Brain microvascular endothelial cell (primary cell): ENCODE measurements around the gene KHDRBS2.

Source experiments
- DNase-seq: peaks from one replicate; pipeline ENCODE4 v3.0.0-alpha.2; 2020
- H3K27ac ChIP-seq: fragments of 250-450 bp; sonication (Bioruptor Pico); 2 replicates; pipeline ENCODE4 v1.5.1; 2020; ENCODE audit warnings: mild to moderate bottlenecking, moderate library complexity
- H3K27me3 ChIP-seq: fragments of 250-450 bp; sonication (Bioruptor Pico); replicated peaks from 2 replicates; pipeline ENCODE4 v1.5.1; 2020; ENCODE audit warnings: mild to moderate bottlenecking
- H3K36me3 ChIP-seq: fragments of 250-450 bp; sonication (Bioruptor Pico); replicated peaks from 2 replicates; pipeline ENCODE4 v1.5.1; 2020; ENCODE audit warnings: mild to moderate bottlenecking
- H3K4me3 ChIP-seq: 2 replicates; pipeline ENCODE4 v1.5.1; 2011; ENCODE audit warnings: low read depth, mild to moderate bottlenecking, control low read depth, low read length, moderate library complexity
- CTCF ChIP-seq: IDR thresholded peaks from 2 replicates; pipeline ENCODE4 v1.5.1; 2011; ENCODE audit warnings: low read depth, mild to moderate bottlenecking, moderate library complexity, low read length, control low read depth, inconsistent platforms; ENCODE audit errors: missing control alignments
- in situ Hi-C: cut with HindIII; loops from 2 replicates; pipeline ENCODE4 v1.10.0; 2017; ENCODE audit warnings: low sequenced_read_pairs, low pct_ligation_motif_present

Gene KHDRBS2

GRCh38 chr6:62236784-62237183 lies 49.2 kb downstream of the KHDRBS2 start:
- H3K27me3 ChIP-seq = no peaks in the 10 kb centered on the region
- in situ Hi-C loops = no loop called here
- DNase-seq = no peak
- TF ChIP-seq CTCF = no peak
- H3K36me3 ChIP-seq = no peaks in the 10 kb centered on the region
- no peak overlapping the region for H3K27ac ChIP-seq
- no peak overlapping the region for H3K4me3 ChIP-seq

GRCh38 chr6:62229231-62229630 lies 56.8 kb downstream of the KHDRBS2 start:
- no peak overlapping the region for H3K27ac ChIP-seq
- H3K27me3 ChIP-seq = no peaks in the 10 kb centered on the region
- in situ Hi-C loops = no loop called here
- no peak for DNase-seq
- TF ChIP-seq CTCF = no peak
- no peak overlapping the region for H3K4me3 ChIP-seq
- H3K36me3 ChIP-seq = no peaks in the 10 kb centered on the region

- no peaks in the 10 kb centered on the region for H3K36me3 ChIP-seq
- no peak for DNase-seq
- no peak for TF ChIP-seq CTCF
- no peak overlapping the region for H3K27ac ChIP-seq
- no peak overlapping the region for H3K4me3 ChIP-seq
- H3K27me3 ChIP-seq = no peaks in the 10 kb centered on the region
- in situ Hi-C loops = no loop called here
Observed at GRCh38 chr6:62217866-62218265, 68.2 kb downstream of the KHDRBS2 start.

- DNase-seq = no peak
- Histone ChIP-seq H3K36me3 (no peaks in the 10 kb centered on the region), H3K27me3 (no peaks in the 10 kb centered on the region), H3K27ac (no peak overlapping the region), H3K4me3 (no peak overlapping the region)
- in situ Hi-C loops = no loop called here
- no peak for TF ChIP-seq CTCF
Observed at GRCh38 chr6:62202078-62202477, 83.9 kb downstream of the KHDRBS2 start.

GRCh38 chr6:62192593-62192992 lies 93.4 kb downstream of the KHDRBS2 start:
- DNase-seq = no peak
- Histone ChIP-seq H3K27ac (no peak overlapping the region), H3K27me3 (no peaks in the 10 kb centered on the region), H3K4me3 (no peak overlapping the region), H3K36me3 (no peaks in the 10 kb centered on the region)
- in situ Hi-C loops = no loop called here
- TF ChIP-seq CTCF = no peak

- Histone ChIP-seq H3K4me3 (no peak overlapping the region), H3K27ac (no peak overlapping the region), H3K36me3 (no peaks in the 10 kb centered on the region), H3K27me3 (no peaks in the 10 kb centered on the region)
- no peak for DNase-seq
- in situ Hi-C loops = no loop called here
- no peak for TF ChIP-seq CTCF
Observed at GRCh38 chr6:62175195-62175594, 110.8 kb downstream of the KHDRBS2 start.
